Fibroblast of lung (primary cell): ENCODE measurements around the gene HIC2.
"Not testable (repeated sequence)": the region's sequence is repeated elsewhere in the genome, so short reads cannot be mapped to it uniquely, and the experiment has no call there.

ENCODE experiments used
- EZH2 ChIP-seq: IDR thresholded peaks from 2 replicates; pipeline ENCODE4 v1.5.1; 2012; ENCODE audit warnings: low read length, control low read depth, mild to moderate bottlenecking; ENCODE audit errors: missing control alignments
- TF ChIP-seq, protein P1 (sequence below), 2 donors: IDR thresholded peaks in 1 of 2; conservative IDR thresholded peaks in 1 of 2; 1 replicate in 1 of 2; 2 replicates in 1 of 2; pipeline ENCODE4 v1.5.1; 2011 to 2012; ENCODE audit warnings: low read length in 2 of 2, control low read depth in 1 of 2, inconsistent platforms in 1 of 2, low read depth in 1 of 2, mild to moderate bottlenecking in 1 of 2

DNA sequence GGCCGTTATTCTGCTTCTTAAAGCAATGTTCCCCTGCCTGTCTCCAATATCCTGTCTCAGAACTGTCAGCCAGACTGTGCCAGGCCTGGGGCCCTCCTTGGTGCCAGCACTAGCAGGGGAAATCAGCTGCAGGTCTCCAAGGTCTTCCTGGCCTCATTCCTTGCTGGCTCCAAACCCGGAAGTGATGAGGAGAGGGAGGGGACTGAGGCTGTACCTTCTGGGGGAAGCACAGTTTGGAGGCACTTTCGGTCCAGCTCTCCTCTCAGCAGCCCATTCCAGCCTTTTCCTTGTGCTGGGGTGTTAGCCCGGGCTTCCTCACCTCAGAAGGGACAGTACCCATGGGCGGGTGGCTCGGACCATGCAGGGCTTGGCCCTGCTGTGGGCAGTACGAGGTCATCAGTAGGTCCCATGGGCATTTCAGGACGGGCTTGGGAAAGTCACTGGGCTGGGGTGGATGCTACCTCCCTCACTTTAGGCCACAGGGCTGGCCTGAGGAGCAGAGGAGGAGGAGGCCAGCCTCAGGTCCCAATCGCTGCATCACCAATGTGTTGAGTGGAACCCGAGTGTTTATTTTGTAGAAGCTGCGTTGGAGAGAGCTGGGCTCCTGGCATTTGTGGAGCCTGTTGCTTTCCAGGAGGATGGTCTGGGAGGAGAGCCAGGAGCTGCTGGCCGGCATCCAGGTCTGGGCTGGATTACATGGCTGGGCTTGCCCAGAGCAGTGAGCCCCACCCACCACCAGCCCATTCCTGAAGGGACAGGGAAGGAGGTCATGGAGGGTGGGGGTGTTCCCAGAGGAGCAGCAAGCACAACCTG is 19.0 kb downstream of the HIC2 start:
- TF ChIP-seq, protein P1, sequence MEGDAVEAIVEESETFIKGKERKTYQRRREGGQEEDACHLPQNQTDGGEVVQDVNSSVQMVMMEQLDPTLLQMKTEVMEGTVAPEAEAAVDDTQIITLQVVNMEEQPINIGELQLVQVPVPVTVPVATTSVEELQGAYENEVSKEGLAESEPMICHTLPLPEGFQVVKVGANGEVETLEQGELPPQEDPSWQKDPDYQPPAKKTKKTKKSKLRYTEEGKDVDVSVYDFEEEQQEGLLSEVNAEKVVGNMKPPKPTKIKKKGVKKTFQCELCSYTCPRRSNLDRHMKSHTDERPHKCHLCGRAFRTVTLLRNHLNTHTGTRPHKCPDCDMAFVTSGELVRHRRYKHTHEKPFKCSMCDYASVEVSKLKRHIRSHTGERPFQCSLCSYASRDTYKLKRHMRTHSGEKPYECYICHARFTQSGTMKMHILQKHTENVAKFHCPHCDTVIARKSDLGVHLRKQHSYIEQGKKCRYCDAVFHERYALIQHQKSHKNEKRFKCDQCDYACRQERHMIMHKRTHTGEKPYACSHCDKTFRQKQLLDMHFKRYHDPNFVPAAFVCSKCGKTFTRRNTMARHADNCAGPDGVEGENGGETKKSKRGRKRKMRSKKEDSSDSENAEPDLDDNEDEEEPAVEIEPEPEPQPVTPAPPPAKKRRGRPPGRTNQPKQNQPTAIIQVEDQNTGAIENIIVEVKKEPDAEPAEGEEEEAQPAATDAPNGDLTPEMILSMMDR (conservative IDR thresholded peaks at IDR 0.05 in 1 of 2, IDR thresholded peaks at IDR 0.05 in 1 of 2; ENCODE audit: low read depth in 1 of 2, low read length in 2 of 2): not testable (repeated sequence)
- TF ChIP-seq EZH2: not testable (repeated sequence)
